ENCODE data around the gene DHX34. TPM values are rescaled to one million over a fixed set of nuclear protein-coding genes. Genes with fewer than 3 reads are reported as not detected.

DHX34 gene
- total RNA-seq, 1 donor = 12.7 TPM

DNA sequence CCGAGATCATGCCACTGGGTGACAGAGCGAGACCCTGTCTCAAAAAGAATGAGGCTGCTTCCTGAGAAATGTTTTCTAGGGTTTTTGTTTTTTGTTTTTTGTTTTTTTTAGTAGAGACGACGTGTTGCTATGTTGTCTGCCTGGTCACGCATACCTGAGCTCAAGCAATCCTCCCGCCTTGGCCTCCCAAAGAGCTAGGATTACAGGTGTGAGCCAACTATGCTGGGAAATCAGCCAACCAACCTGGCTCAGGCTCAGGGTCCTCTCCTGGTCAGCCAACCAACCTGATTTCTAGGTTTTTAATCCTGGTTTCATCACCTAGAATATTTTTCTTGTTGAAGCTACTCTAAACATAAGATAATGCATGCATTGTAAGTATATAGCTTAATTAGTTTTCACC lies 7.8 kb downstream of the DHX34 start:
- H3K4me1 ChIP-seq (ENCODE audit: insufficient read depth, low read length) = no peaks in the 10 kb centered on the region
- no peak overlapping the region for H3K4me2 ChIP-seq (ENCODE audit: insufficient read depth, low read length)
- DNase-seq (ENCODE audit: insufficient read length, low spot score, missing footprints) = no peak
- no peak overlapping the region for H2AFZ ChIP-seq (ENCODE audit: low read length)
- H3K9me3 ChIP-seq (ENCODE audit: low read depth, low read length) = no peaks in the 10 kb centered on the region
- H3K27me3 ChIP-seq (ENCODE audit: insufficient read depth, low read length) = no peaks in the 10 kb centered on the region
- H3K27ac ChIP-seq (ENCODE audit: low read depth, low read length) = no peak overlapping the region
- H3K79me2 ChIP-seq (ENCODE audit: insufficient read depth, low read length) = peaks cover 22% of the 10 kb centered on the region
- H3K4me3 ChIP-seq (ENCODE audit: insufficient read depth, low read length) = no peak overlapping the region
- H3K36me3 ChIP-seq (ENCODE audit: insufficient read depth, low read length) = peaks cover 77% of the 10 kb centered on the region
- H4K20me1 ChIP-seq (ENCODE audit: insufficient read depth, low read length) = peaks cover 3% of the 10 kb centered on the region
- TF ChIP-seq, protein P1, sequence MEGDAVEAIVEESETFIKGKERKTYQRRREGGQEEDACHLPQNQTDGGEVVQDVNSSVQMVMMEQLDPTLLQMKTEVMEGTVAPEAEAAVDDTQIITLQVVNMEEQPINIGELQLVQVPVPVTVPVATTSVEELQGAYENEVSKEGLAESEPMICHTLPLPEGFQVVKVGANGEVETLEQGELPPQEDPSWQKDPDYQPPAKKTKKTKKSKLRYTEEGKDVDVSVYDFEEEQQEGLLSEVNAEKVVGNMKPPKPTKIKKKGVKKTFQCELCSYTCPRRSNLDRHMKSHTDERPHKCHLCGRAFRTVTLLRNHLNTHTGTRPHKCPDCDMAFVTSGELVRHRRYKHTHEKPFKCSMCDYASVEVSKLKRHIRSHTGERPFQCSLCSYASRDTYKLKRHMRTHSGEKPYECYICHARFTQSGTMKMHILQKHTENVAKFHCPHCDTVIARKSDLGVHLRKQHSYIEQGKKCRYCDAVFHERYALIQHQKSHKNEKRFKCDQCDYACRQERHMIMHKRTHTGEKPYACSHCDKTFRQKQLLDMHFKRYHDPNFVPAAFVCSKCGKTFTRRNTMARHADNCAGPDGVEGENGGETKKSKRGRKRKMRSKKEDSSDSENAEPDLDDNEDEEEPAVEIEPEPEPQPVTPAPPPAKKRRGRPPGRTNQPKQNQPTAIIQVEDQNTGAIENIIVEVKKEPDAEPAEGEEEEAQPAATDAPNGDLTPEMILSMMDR (IDR thresholded peaks at IDR 0.05; ENCODE audit: extremely low read depth, low read depth, low read length) = no peak

DNA sequence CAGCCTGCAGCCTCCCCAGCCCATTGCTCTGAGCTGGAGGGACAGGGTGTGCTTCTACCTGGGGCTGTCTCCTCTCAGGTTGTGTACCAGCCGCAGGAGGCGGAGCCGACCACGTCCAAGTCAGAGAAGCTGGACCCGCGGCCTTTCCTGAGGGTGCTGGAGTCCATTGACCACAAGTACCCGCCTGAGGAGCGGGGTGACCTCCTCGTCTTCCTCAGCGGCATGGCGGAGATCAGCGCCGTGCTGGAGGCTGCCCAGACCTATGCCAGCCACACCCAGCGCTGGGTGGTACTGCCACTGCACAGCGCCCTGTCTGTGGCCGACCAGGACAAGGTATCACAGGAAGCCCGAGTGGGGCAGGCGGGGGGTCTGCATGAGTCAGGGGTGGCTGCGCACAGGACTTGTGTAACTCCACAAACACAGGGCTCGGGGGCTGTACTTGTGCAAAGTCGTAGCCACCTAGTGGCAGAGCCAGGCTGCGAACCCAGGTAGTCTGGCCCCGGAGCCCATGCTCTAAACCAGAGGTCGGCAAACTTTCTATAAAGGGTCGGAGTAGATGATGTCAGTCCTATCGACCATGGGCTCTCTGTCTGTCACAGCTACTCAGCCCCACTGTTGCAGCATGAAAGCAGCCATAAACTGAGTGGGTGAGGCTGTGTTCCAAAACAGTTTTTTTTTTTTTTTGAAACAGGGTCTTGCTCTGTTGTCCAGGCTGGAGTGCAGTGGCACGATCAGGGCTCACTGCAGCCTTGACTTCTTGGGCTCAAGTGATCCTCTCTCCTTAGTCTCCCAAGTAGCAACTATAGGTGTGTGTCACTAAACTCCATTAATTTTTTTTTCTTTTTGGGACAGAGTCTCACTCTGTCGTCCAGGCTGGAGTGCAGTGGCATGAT lies 8.9 kb downstream of the DHX34 start:
- Histone ChIP-seq H3K27ac (ENCODE audit: low read depth, low read length) (no peak overlapping the region), H3K4me3 (ENCODE audit: insufficient read depth, low read length) (no peak overlapping the region), H3K9me3 (ENCODE audit: low read depth, low read length) (no peaks in the 10 kb centered on the region), H4K20me1 (ENCODE audit: insufficient read depth, low read length) (peaks cover 3% of the 10 kb centered on the region), H3K4me2 (ENCODE audit: insufficient read depth, low read length) (no peak overlapping the region), H3K27me3 (ENCODE audit: insufficient read depth, low read length) (no peaks in the 10 kb centered on the region), H3K79me2 (ENCODE audit: insufficient read depth, low read length) (peaks cover 17% of the 10 kb centered on the region), H3K4me1 (ENCODE audit: insufficient read depth, low read length) (no peaks in the 10 kb centered on the region), H3K36me3 (ENCODE audit: insufficient read depth, low read length) (peaks cover 80% of the 10 kb centered on the region), H2AFZ (ENCODE audit: low read length) (no peak overlapping the region)
- TF ChIP-seq, protein P1 (IDR thresholded peaks at IDR 0.05; ENCODE audit: extremely low read depth, low read depth, low read length) = no peak
- DNase-seq (ENCODE audit: insufficient read length, low spot score, missing footprints) = peak; percentile 38

DNA sequence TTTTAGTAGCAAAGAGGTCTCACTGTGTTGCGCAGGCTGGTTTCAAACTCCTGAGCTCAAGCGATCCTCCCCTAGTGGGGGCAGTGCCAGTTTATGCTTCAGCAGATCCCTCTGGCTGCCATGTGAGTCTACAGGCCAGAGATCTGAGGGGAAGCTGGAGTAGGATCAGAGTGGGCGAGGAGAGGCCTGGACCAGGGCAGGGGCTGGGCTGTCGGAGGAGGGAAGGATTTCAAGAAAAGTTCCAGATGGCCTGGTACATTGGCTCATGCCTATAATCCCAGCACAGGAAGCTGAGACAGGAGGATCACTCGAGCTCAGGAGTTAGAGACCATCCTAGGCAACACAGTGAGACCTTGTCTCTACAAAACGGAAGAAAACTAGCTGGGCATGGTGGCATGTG lies 9.8 kb downstream of the DHX34 start:
- H4K20me1 ChIP-seq (ENCODE audit: insufficient read depth, low read length) = peaks cover 3% of the 10 kb centered on the region
- H3K27ac ChIP-seq (ENCODE audit: low read depth, low read length) = no peak overlapping the region
- no peaks in the 10 kb centered on the region for H3K4me1 ChIP-seq (ENCODE audit: insufficient read depth, low read length)
- no peak overlapping the region for H3K4me3 ChIP-seq (ENCODE audit: insufficient read depth, low read length)
- TF ChIP-seq, protein P1 (IDR thresholded peaks at IDR 0.05; ENCODE audit: extremely low read depth, low read depth, low read length) = no peak
- no peaks in the 10 kb centered on the region for H3K9me3 ChIP-seq (ENCODE audit: low read depth, low read length)
- H3K27me3 ChIP-seq (ENCODE audit: insufficient read depth, low read length) = no peaks in the 10 kb centered on the region
- peaks cover 76% of the 10 kb centered on the region for H3K36me3 ChIP-seq (ENCODE audit: insufficient read depth, low read length)
- H3K4me2 ChIP-seq (ENCODE audit: insufficient read depth, low read length) = no peak overlapping the region
- no peak overlapping the region for H2AFZ ChIP-seq (ENCODE audit: low read length)
- H3K79me2 ChIP-seq (ENCODE audit: insufficient read depth, low read length) = peaks cover 10% of the 10 kb centered on the region
- DNase-seq (ENCODE audit: insufficient read length, low spot score, missing footprints) = no peak

DNA sequence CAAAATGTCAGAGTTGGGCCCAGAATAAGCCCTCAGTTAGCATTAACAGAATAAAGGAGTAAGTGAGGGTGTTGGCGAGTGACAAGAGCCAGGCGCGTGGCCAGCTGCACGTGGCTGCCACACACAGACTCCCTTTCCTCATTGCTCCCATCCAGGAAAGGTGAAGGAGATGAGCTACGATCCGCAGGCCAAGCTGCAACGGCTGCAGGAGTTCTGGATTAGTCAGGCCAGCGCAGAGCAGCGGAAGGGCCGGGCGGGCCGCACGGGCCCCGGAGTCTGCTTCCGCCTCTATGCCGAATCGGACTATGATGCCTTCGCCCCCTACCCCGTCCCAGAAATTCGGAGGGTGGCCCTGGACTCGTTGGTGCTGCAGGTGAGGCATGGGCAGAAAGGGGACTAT lies 13.2 kb downstream of the DHX34 start:
- DNase-seq (ENCODE audit: insufficient read length, low spot score, missing footprints) = peak; percentile 54
- no peaks in the 10 kb centered on the region for H3K4me1 ChIP-seq (ENCODE audit: insufficient read depth, low read length)
- H3K4me2 ChIP-seq (ENCODE audit: insufficient read depth, low read length) = no peak overlapping the region
- no peak overlapping the region for H2AFZ ChIP-seq (ENCODE audit: low read length)
- H3K36me3 ChIP-seq (ENCODE audit: insufficient read depth, low read length) = peaks cover 54% of the 10 kb centered on the region
- TF ChIP-seq, protein P1 (IDR thresholded peaks at IDR 0.05; ENCODE audit: extremely low read depth, low read depth, low read length) = no peak
- no peak overlapping the region for H3K4me3 ChIP-seq (ENCODE audit: insufficient read depth, low read length)
- no peaks in the 10 kb centered on the region for H3K27me3 ChIP-seq (ENCODE audit: insufficient read depth, low read length)
- H4K20me1 ChIP-seq (ENCODE audit: insufficient read depth, low read length) = no peaks in the 10 kb centered on the region
- no peak overlapping the region for H3K27ac ChIP-seq (ENCODE audit: low read depth, low read length)
- no peaks in the 10 kb centered on the region for H3K9me3 ChIP-seq (ENCODE audit: low read depth, low read length)
- H3K79me2 ChIP-seq (ENCODE audit: insufficient read depth, low read length) = peaks cover 2% of the 10 kb centered on the region
